ENCODE measurements around the gene ASPA.
"Not testable (repeated sequence)": the region's sequence is repeated elsewhere in the genome, so short reads cannot be mapped to it uniquely, and the experiment has no call there.

ASPA gene

DNA sequence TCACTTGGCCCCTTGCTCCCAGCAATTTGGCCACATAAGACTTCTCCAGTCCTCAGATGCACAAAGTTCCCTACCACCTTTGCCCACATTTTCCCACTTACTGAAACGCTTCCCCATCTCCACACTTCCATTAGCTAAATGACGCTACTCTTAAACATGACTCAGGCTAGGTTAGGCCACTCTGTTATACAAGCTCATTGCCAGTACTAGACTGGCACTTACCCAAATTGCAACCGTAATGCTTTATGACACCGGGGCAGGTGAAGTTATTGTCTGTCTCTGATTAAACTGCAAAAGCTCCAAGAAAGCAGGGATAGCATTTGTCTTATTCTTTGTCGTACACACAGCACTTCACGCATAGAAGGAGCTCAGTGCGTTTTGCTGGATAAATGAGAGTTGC lies 29.2 kb downstream of the ASPA start:
- no peak for DNase-seq
- in situ Hi-C loops (cut with MboI; ENCODE audit: low pct_unique_long_range_greater_than_20kb, low sequenced_read_pairs): no loop called here

DNA sequence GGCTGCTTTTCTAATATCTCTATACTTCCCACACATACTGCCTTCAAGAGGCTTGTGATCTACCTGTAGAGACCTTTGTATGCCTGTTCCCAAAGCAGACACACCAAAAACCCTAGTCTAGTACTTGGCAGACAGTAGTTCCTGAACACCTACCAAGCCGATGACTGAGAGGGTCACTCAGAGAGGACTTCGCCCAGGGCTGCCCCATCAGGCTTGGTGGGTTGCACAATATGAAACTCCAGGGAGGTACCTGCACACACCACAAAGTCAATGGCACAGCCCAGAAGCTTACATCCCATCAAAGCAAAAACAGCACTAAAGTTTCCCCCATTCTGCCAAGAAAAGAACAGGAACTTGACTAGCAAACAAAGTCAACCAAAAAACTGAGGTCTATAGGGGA lies 30.3 kb downstream of the ASPA start:
- in situ Hi-C loops (cut with MboI; ENCODE audit: low pct_unique_long_range_greater_than_20kb, low sequenced_read_pairs): no loop called here
- no peak for DNase-seq

DNA sequence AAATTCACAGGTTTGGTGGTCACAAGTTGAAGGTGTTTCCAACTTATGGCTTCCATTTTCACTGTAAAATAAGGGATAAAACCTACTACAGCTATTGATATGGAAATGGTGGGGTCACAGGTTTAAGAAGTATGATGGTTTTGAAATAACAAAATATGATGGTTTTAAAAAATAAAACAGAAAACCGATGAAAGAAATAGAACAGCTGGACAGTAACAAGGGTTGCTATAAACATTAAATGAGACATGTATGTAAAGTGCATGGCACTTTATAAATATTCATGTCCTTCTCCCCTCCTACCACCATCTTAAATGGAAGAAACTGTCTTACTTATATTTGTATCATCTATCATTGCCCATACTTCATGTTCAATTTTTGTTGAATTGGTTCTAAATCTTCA lies 31.3 kb downstream of the ASPA start:
- DNase-seq: no peak
- in situ Hi-C loops (cut with MboI; ENCODE audit: low pct_unique_long_range_greater_than_20kb, low sequenced_read_pairs): no loop called here

DNA sequence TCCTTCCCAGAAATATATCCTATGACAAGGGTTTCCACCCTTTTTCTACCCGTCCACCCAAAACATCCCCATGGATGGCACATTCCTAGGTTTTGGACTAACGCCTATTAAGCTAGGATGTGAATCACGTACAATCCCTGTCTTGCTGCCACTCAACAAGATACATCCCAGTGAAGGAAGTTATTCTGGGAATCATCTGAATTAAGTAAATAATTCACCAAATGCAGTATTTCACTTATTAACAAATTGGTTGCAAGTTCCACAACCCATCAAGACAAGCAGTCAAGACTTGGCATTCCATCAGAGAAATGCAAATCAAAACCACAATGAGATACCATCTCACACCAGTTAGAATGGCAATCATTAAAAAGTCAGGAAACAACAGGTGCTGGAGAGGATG lies 32.1 kb downstream of the ASPA start:
- in situ Hi-C loops (cut with MboI; ENCODE audit: low pct_unique_long_range_greater_than_20kb, low sequenced_read_pairs): no loop called here
- DNase-seq: no peak

DNA sequence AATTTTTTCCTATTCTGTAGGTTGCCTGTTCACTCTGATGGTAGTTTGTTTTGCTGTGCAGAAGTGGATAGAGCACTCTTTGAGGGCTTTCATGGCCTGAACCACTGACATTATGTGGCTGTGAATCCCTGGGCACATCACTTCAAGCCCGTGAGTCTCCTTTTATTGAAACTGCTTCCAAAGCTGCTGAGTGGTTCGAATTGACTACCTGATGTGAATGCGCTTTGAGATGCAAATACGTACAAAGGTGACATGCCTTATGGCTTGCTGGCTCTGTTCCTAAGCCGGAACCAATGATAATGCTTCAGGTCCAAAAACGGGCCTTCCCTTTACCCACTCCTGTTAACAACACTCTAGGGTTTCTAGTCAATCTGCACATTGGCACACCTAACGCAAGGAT lies 34.3 kb downstream of the ASPA start:
- no peak for DNase-seq
- in situ Hi-C loops (cut with MboI; ENCODE audit: low pct_unique_long_range_greater_than_20kb, low sequenced_read_pairs): no loop called here

DNA sequence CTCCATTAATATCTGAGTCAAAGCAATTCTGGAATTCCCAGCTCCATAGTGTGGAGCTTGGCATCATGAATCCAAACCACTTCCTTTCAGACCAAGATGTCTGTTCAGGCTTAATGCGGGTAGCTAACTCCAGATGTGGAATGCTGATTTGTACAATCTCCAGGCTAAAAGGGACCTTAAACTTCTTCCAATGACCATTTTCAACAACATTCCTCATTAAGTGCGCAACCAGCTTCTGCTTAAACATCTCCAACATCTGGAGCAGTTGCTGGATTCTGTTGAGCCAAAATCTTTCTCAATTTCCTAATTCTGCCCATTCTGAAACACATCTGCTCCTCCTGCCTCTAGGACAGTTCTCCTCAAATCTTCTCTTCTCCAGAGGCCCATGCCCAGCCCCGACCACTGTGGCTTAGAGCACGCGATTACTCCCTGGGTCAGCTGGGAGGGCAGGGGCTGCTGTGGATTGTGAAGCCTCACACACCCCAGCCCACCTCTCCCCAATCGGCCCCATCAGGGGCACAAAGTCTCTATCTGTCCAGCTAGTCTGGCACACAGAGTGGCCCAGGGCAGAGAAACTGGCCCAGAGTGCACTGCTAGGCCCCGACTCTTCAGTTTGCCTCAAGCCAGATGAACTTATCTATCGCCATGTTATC lies 36.2 kb downstream of the ASPA start:
- in situ Hi-C loops (cut with MboI; ENCODE audit: low pct_unique_long_range_greater_than_20kb, low sequenced_read_pairs): no loop called here
- DNase-seq: no peak

DNA sequence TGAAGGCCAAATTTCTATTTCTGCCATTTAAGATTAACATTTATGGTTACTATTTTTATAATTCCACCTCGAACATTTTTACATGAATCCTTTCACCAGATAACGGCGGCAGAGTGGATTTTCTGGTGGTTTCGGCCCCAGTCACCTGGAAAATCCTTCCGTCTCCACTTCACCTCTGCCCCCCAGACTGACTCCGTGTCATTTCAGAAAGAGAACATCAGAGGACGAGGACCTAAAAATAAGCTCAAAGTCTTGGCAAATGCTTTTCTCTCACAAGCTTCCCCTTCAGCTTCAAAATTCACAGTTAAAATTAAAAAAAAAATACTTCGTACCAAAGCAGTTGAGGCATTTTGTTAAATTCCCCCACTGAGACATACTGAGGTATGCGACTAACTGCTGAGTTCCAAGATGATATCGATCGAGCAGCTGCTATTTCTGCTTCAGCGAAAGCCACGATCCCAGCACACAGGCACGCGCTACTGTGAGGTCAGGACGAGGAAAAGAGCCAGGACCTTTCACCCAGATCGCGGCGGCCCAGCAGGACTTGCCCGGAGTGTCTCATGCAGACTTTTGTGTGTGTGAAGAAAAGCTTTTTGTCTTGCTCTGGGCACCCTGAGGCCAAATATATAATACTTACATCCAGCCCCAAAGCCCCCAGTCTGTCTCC lies 36.8 kb downstream of the ASPA start:
- DNase-seq: no peak
- in situ Hi-C loops (cut with MboI; ENCODE audit: low pct_unique_long_range_greater_than_20kb, low sequenced_read_pairs): no loop called here

DNA sequence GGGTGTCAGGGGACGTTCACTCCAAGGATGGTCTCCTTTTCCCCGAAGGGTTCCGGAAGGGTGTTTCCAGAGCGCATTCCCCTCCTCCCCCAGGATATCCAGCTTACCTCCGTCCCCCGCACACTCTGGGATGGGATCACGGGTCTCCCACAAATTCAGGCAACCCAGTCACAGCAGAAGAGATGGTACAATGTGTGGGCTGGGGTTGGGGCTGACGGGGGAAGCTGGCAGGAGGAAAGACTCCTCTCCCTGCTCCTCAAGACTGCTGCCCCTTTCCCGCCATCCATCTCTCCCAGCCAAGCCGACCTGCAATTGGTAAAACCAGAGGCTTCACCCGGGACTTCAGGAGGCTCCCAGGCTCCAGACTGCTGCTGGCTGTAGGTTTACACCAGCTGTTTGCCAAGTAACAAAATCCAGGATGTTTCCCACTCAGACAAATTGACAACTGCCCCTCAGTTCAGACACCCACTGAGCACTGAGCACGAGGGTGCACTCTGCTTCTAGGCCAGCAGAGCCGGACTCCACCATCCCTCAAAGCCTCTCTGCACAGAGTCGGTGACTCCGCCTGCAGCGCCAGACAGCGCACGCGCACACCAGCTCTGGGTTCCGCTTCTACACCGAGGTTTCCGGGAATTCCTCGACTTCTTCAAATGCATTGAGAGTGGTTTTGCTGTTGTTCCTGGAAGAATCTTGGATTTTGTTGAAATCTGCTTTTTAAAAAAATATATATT lies 37.7 kb downstream of the ASPA start:
- DNase-seq: no peak
- in situ Hi-C loops (cut with MboI; ENCODE audit: low pct_unique_long_range_greater_than_20kb, low sequenced_read_pairs): no loop called here

DNA sequence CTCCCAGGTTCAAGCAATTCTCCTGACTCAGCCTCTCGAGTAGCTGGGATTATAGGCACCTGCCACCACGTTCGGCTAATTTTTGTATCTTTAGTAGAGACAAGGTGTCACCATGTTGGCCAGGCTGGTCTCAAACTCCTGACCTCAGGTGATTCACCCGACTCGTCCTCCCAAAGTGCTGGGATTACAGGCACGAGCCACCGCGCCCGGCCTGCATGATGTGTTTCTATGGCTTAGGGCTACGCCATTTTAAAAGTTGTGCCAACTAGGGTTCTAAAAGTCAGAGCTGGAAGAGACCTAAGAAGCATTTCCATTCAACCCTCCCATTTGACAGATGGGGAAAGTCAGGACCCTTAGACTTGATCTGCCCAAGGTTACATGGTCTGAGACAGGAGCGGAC lies 38.4 kb downstream of the ASPA start:
- DNase-seq; in situ Hi-C loops (cut with MboI; ENCODE audit: low pct_unique_long_range_greater_than_20kb, low sequenced_read_pairs): not testable (repeated sequence)

DNA sequence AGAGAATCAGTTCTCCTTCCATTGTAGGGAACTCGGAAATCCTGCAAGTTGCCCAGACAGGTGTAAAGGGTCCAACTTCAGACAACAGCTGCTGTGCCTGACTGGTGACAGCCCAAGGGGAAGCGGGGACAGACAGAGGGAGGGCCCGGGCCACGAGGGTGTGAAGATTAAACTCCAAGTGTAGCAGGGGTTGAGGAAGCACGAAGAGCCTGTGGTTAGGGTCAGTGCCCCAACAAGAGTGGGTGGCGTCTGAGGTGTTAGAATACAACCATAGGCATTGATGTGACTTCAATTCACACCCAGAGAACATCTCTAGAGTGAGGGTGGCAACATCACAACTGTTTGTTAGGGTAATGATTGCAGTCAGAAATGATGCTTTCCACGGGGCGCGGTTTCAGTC lies 39.1 kb downstream of the ASPA start:
- in situ Hi-C loops (cut with MboI; ENCODE audit: low pct_unique_long_range_greater_than_20kb, low sequenced_read_pairs): no loop called here
- DNase-seq: no peak

DNA sequence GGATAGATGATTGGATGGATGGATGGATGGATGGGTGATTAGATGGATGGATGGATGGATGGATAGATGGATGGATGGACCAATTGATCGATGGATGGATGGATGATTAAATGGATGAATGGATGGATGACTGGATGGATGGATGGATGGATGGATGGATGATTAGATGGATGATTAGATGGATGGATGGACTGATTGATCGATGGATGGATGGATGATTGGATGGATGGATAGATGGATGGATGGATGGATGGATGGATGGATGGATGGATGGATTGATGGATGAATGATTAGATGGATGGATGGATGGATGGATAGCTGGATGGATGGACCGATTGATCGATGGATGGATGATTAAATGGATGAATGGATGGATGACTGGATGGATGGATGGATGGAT lies 43.7 kb downstream of the ASPA start:
- in situ Hi-C loops (cut with MboI; ENCODE audit: low pct_unique_long_range_greater_than_20kb, low sequenced_read_pairs); DNase-seq: not testable (repeated sequence)

DNA sequence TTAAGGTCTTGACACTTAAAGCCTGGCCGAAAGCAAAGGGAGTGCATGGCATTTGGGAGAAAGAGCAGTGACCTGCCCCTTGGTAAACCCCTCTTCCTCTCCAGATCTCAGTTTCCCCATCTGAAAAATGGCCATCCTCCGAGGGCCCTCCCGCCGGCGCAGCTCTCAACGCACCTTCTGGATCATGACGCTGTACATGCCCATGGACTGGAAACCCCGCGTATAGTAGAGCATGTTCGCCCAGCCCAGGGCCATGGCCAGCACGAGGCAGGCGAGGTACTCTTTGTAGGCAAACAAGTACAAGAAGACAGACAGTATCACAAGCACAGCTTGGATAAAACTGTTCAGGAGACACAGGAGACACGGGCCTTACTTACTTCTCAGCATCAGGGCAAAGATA lies 48.2 kb downstream of the ASPA start:
- no peak for DNase-seq
- in situ Hi-C loops (cut with MboI; ENCODE audit: low pct_unique_long_range_greater_than_20kb, low sequenced_read_pairs): no loop called here

DNA sequence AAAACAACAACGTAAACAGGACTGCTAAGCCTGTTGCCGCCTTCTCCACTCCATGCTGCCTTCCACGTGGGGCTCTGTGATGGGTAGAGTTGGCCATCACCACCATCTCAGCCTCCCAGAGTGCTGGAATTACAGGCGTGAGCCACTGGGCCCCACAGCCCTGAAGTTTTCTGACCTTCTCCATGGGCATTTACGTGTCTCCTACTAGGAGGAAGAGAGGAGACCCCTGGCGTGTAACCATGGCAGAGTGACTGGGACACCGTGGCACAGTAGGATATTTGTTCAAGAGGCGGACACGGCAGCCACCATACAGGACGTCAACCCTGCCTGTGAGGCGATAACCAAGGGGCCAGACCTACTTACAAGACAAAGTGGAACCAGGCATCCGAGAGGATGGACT lies 50.7 kb downstream of the ASPA start:
- in situ Hi-C loops (cut with MboI; ENCODE audit: low pct_unique_long_range_greater_than_20kb, low sequenced_read_pairs): no loop called here
- no peak for DNase-seq

DNA sequence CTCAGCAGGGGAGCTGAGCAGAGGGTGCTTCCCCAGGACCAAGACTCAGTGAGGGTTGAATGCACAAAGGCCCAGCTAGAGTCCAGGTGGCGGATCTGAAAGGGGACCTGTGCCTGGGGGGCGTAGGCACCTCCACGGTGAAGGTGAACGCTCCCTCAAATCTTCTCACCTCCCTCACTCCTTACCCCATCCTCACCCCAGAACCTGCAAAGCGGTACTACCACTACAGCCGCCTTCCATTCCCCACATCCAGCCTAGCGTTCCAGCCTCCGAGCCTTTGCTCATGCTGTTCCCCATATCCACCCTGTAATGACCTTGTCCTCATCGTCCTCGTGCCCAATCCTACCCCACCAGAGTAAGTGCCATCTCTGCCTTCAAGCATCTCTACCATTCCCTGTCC lies 51.2 kb downstream of the ASPA start:
- no peak for DNase-seq
- in situ Hi-C loops (cut with MboI; ENCODE audit: low pct_unique_long_range_greater_than_20kb, low sequenced_read_pairs): no loop called here

DNA sequence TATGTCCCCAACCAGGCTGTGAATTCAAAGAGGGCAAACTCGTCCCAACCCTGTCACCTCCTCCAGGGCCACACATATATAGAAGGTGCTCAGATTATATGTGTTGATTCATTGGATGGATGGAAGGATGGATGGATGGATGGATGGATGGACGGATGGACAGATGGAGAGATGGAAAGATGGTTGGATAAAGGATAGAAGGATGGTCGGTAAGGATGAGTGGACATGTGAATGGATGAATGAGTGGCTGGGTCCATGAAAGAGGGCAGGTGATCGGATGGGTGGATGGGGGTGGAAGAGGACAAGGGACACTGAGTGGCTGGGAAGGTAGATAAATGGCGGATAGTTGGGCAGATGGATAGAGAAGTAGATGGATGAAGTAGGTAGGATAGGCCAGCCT lies 51.7 kb downstream of the ASPA start:
- no peak for DNase-seq
- in situ Hi-C loops (cut with MboI; ENCODE audit: low pct_unique_long_range_greater_than_20kb, low sequenced_read_pairs): no loop called here

DNA sequence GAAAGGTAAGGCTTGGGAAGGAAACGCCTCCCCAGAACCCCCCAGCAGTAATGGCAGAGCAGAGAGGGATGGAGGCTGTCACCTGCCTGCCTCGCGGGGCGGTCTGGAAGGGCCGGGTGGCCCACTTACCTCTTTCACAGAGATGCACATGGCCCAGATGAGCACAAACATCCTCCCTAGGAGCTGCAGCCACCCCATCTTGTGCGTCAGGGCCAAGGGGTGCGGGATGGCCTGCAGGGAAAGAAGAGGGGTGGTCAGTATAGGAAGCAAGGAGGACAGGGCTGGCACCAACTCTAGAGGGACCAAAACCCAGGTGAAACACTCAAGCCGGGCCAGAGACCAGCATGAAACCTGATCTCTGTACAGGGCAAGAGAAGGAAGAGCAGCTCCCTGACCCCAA lies 52.1 kb downstream of the ASPA start:
- DNase-seq: no peak
- in situ Hi-C loops (cut with MboI; ENCODE audit: low pct_unique_long_range_greater_than_20kb, low sequenced_read_pairs): no loop called here

DNA sequence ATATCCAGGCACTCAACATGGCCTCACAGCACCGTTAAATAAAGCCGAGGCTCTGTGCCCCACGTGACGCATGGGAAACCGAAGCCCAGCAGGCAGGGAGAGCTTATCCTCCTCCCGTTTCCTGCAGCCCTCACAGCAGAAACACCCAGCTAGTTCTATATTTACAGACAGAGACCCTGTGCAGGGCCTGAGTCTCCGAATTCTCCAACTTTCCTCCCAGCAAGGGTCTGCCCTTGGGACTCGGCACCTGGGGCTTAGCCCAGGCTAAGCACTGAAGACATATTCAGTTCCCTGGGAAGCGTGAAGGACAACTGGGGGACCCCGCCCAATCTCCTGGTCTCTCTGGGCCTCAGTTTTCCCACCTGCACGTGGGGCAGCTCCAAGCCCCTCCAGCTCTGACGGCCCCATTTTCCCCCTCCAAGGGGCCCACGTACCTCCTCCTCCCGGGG lies 52.6 kb downstream of the ASPA start:
- DNase-seq: no peak
- in situ Hi-C loops (cut with MboI; ENCODE audit: low pct_unique_long_range_greater_than_20kb, low sequenced_read_pairs): no loop called here

DNA sequence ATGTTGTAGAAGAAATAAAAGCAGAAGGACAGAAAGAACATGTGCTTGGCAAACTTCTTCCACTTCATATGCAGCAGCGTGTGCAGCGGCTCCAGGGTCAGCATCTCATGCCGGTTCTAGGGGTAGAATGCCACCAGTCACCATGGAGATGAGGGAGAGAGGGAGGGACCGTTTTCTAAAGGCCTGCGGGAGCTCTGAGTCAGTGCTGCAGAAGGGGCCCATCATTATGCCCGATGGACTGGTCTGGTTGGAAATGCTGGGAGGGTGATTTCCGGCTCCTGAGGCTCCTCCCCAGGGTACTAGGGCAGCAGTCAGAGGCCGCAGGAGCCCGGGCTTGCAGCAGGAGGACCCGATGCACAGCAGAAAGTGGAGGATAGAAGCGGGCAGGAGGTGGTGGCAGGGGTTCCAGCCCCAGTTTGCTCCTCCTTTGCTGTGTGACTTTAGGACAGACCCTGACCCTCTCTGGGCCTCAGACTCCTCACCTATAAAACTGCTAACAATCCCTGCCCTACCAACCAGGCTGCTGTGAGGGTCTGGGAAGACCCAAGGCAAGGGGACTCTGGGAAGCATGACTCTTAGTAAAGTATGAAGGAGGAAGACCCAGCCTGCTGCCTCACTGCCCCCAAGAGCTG lies 53.2 kb downstream of the ASPA start:
- in situ Hi-C loops (cut with MboI; ENCODE audit: low pct_unique_long_range_greater_than_20kb, low sequenced_read_pairs): no loop called here
- no peak for DNase-seq

DNA sequence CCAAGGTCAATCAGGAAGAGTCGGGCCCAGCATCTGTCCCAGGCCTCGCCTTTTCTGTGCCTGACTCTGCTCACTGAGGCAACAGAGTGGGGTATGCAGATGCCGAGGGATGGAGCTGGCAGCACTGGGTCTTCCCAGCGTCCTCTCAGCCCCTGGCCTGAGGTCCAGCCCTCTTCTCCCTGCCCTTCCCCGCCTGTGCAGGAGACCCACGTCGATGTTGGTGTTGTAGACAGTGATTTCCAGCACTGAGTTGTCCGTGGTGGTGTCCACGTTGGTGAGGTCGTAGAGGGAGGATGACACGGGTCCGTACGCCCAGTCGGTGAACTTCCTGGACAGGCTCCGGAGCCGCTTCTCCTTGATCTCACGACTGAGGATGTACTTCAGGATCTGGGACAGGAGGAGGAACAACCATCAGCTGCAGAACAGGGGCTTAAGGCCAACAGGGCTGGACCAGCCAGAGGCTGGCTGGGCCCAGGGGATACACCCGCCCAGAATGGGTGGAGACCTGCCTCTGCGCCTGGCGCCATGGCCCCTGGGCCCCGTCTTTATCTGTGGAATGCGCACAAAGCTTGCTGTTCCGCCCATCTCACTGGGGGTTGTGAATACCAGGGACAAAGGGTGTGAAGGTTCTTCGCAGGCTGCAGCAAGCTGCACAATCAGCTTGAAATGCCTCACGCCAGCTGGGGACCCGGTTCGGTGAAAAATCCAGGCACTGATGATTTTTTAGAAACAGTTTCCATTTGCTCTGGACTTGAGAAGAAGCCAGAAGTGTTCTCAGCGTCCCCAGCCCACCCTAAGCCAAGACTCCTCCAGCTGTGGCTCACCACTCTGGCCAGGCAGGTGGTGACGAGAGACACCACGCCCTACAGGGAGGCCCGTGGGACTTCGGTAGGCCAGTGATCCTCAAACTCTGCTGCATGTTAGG lies 54.3 kb downstream of the ASPA start:
- no peak for DNase-seq
- in situ Hi-C loops (cut with MboI; ENCODE audit: low pct_unique_long_range_greater_than_20kb, low sequenced_read_pairs): no loop called here

Measured in KBM-7 (cell line).